Smooth muscle cell (in vitro differentiated cells): ENCODE results near the gene DNM1. TPM values are rescaled to one million over a fixed set of nuclear protein-coding genes. Genes with fewer than 3 reads are reported as not detected.

Source experiments
- DNase-seq: peaks from one replicate; lab custom pipeline; 2025; ENCODE audit not compliant: unreplicated experiment; lab: John Stamatoyannopoulos, UW
- H2AFZ ChIP-seq: fragments of 200-600 bp; sonication (generic); 2 replicates; pipeline ENCODE4 v1.6.0; 2016; ENCODE audit warnings: antibody characterized with exemption, low read depth, mild to moderate bottlenecking
- H3F3A ChIP-seq: fragments of 200-600 bp; sonication (generic); 2 replicates; pipeline ENCODE4 v1.6.0; 2017; ENCODE audit warnings: antibody characterized with exemption, low read depth
- H3K27ac ChIP-seq: fragments of 200-600 bp; sonication (generic); 2 replicates; pipeline ENCODE4 v1.5.1; 2016; ENCODE audit warnings: low read depth, mild to moderate bottlenecking
- H3K27me3 ChIP-seq: fragments of 200-600 bp; sonication (generic); 2 replicates; pipeline ENCODE4 v1.6.1; 2016; ENCODE audit warnings: low read depth, mild to moderate bottlenecking
- H3K36me3 ChIP-seq: fragments of 200-600 bp; sonication (generic); 2 replicates; pipeline ENCODE4 v1.5.1; 2016; ENCODE audit warnings: low read depth
- H3K4me1 ChIP-seq: fragments of 200-600 bp; sonication (generic); 2 replicates; pipeline ENCODE4 v1.5.1; 2016; ENCODE audit warnings: low read depth
- H3K4me2 ChIP-seq: fragments of 200-600 bp; sonication (generic); 2 replicates; pipeline ENCODE4 v1.6.0; 2016; ENCODE audit warnings: mild to moderate bottlenecking
- H3K4me3 ChIP-seq: fragments of 200-600 bp; sonication (generic); 2 replicates; pipeline ENCODE4 v1.5.1; 2016; ENCODE audit warnings: mild to moderate bottlenecking
- H3K79me2 ChIP-seq: fragments of 200-600 bp; sonication (generic); 2 replicates; pipeline ENCODE4 v1.6.0; 2016; ENCODE audit warnings: low read depth, mild to moderate bottlenecking
- H3K9ac ChIP-seq: fragments of 200-600 bp; sonication (generic); 2 replicates; pipeline ENCODE4 v1.6.0; 2016; ENCODE audit warnings: low read depth
- H3K9me3 ChIP-seq: fragments of 200-600 bp; sonication (generic); replicated peaks from 2 replicates; pipeline ENCODE4 v1.5.1; 2016; ENCODE audit warnings: low read depth
- H4K20me1 ChIP-seq: fragments of 200-600 bp; sonication (generic); 2 replicates; pipeline ENCODE4 v1.6.0; 2016; ENCODE audit warnings: low read depth
- WGBS: methylation state at CpG from one replicate; pipeline ENCODE4 v1.1.7; 2016; ENCODE audit warnings: low lambda C conversion rate; 5-methylcytosine and 5-hydroxymethylcytosine counted together
- polyA plus RNA-seq: library from polyadenylated mRNA; unstranded; fragments of >200 nt; fragmentation: Nextera tagmentation; extraction: Ambion mirVana; gene quantifications from 2 replicates; pipeline ENCODE4 v1.2.1, GENCODE V29; 2016
- total RNA-seq: library from RNA; depleted of rRNA; stranded (reverse); fragments of >200 nt; gene quantifications from 2 replicates; pipeline ENCODE4 v1.2.3, GENCODE V29; 2014
- TF ChIP-seq, protein P1 (sequence below): fragments of 200-600 bp; sonication (generic); IDR thresholded peaks from 2 replicates; pipeline ENCODE4 v1.5.1; 2017; ENCODE audit warnings: borderline replicate concordance, mild to moderate bottlenecking, antibody characterized with exemption; ENCODE audit not compliant: insufficient read depth, poor library complexity, severe bottlenecking

The DNM1 gene
- total and polyA plus RNA-seq, 2 experiments from 2014 or later: 25.3 to 50.7 TPM

DNA sequence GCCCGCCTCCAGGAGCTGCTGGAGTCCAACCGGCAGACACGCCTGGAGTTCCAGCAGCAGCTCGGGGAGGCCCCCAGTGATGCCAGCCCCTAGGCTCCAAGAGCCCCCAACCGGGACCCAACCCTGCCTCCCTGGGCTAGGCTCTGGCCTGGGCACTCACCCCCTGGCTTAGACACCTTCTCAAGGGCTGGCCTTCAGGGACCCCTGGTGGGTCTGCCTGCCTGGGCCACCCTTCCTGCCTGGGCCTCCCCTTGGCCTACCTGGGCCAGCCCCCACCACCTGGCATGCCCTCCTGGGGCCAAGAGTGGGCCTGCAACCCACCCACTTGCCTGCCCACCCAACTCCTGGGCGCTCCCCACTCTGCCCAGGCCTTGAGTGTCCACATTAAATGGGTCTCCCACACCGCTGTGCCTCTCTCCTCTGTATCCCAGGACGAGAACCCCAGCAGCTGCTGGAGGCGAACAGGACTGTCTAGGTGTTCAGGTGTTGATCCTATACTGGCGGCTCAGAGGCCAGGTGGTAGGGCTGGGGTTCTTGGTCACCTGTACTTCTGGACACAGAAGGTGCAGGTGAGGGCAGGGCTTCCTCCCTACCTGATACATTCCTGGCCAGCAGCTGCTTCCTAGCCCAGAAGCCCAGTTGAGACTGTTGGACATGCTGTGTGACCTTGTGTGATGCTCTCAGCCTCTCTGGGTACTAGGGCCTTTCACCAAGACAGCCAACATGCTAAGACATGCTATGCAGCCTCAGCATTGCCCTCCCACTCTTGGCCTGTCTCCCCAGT is 39.5 kb upstream of the DNM1 start:
- no peak for DNase-seq
- H3K27ac ChIP-seq: no peak overlapping the region
- peaks cover 2% of the 10 kb centered on the region for H3K36me3 ChIP-seq
- no peak overlapping the region for H3K4me2 ChIP-seq
- H4K20me1 ChIP-seq: peaks cover 14% of the 10 kb centered on the region
- H3K9me3 ChIP-seq: no peaks in the 10 kb centered on the region
- no peaks in the 10 kb centered on the region for H3F3A ChIP-seq
- H3K79me2 ChIP-seq: no peaks in the 10 kb centered on the region
- over 99% methylated on average over 10 of the region's 10 CpGs for WGBS
- no peak overlapping the region for H2AFZ ChIP-seq
- no peaks in the 10 kb centered on the region for H3K4me1 ChIP-seq
- H3K27me3 ChIP-seq: no peaks in the 10 kb centered on the region
- TF ChIP-seq, protein P1, sequence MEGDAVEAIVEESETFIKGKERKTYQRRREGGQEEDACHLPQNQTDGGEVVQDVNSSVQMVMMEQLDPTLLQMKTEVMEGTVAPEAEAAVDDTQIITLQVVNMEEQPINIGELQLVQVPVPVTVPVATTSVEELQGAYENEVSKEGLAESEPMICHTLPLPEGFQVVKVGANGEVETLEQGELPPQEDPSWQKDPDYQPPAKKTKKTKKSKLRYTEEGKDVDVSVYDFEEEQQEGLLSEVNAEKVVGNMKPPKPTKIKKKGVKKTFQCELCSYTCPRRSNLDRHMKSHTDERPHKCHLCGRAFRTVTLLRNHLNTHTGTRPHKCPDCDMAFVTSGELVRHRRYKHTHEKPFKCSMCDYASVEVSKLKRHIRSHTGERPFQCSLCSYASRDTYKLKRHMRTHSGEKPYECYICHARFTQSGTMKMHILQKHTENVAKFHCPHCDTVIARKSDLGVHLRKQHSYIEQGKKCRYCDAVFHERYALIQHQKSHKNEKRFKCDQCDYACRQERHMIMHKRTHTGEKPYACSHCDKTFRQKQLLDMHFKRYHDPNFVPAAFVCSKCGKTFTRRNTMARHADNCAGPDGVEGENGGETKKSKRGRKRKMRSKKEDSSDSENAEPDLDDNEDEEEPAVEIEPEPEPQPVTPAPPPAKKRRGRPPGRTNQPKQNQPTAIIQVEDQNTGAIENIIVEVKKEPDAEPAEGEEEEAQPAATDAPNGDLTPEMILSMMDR: no peak
- H3K9ac ChIP-seq: no peak overlapping the region
- H3K4me3 ChIP-seq: no peak overlapping the region

DNA sequence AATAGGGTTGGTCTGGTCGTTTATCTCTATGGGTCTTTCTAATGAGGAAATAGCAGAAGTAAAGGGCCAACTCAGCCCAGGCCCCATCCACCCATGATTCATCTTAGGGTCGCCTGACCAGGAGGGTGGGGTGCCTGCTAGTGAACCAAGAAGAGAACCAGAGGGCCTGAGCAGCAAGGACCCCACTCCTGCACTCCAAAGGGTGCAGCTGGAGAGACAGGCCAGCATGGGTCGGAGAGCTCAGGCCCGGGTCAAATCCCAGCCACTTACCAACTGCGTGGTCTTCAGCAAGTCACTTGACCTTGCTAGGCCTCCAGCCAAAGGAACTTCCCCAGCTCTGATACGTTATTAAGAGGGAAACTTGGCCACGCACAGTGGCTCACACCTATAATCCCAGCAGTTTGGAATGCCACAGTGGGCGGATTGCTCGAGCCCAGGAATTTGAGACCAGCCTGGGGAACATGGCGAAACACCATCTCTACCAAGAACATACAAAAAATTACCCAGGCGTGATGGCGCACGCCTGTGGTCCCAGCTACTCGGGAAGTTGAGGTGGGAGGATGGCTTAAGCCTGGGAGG is 38.8 kb upstream of the DNM1 start:
- H3K4me2 ChIP-seq: no peak overlapping the region
- H3K27me3 ChIP-seq: no peaks in the 10 kb centered on the region
- H3K4me3 ChIP-seq: no peak overlapping the region
- no peaks in the 10 kb centered on the region for H3F3A ChIP-seq
- no peak overlapping the region for H3K27ac ChIP-seq
- H3K9me3 ChIP-seq: no peaks in the 10 kb centered on the region
- H3K4me1 ChIP-seq: no peaks in the 10 kb centered on the region
- peaks cover 4% of the 10 kb centered on the region for H3K36me3 ChIP-seq
- peaks cover 15% of the 10 kb centered on the region for H4K20me1 ChIP-seq
- WGBS: 80% methylated on average over 14 of the region's 14 CpGs
- no peak overlapping the region for H3K9ac ChIP-seq
- TF ChIP-seq, protein P1: no peak
- no peaks in the 10 kb centered on the region for H3K79me2 ChIP-seq
- no peak for DNase-seq
- no peak overlapping the region for H2AFZ ChIP-seq

- DNase-seq: no peak
- peaks cover 4% of the 10 kb centered on the region for H3K36me3 ChIP-seq
- no peak overlapping the region for H3K4me3 ChIP-seq
- no peak overlapping the region for H3K27ac ChIP-seq
- no peaks in the 10 kb centered on the region for H3K79me2 ChIP-seq
- TF ChIP-seq, protein P1: no peak
- 99% methylated on average over 18 of the region's 18 CpGs for WGBS
- no peak overlapping the region for H3K9ac ChIP-seq
- H3K4me1 ChIP-seq: no peaks in the 10 kb centered on the region
- no peak overlapping the region for H2AFZ ChIP-seq
- no peaks in the 10 kb centered on the region for H3K9me3 ChIP-seq
- H3K4me2 ChIP-seq: no peak overlapping the region
- no peaks in the 10 kb centered on the region for H3F3A ChIP-seq
- peaks cover 15% of the 10 kb centered on the region for H4K20me1 ChIP-seq
- H3K27me3 ChIP-seq: no peaks in the 10 kb centered on the region
Observed at GRCh38 chr9:128166169-128166568, 37.0 kb upstream of the DNM1 start.
